Gastrocnemius medialis (tissue), 4 donors: ENCODE data around the gene F5. TPM values are rescaled to one million over a fixed set of nuclear protein-coding genes. Genes with fewer than 3 reads are reported as not detected.

Source experiments
- ATAC-seq, 2 donors: fragments of 150-250 bp; one replicate each; pipeline ENCODE4 v1.9.1; 2016
- DNase-seq, 2 donors: peaks; one replicate each; pipeline ENCODE4 v3.0.0-alpha.2; 2019
- H3K27ac ChIP-seq, 4 donors: fragments of 200-600 bp; sonication (generic); 1 replicate in 1 of 4; 2 replicates in 3 of 4; pipeline ENCODE4 v1.5.1; 2016 to 2018; ENCODE audit warnings: mild to moderate bottlenecking in 2 of 4, moderate library complexity in 1 of 4
- H3K27me3 ChIP-seq, 3 donors: fragments of 200-600 bp; sonication (generic) in 2 of 3; 1 replicate in 1 of 3; 2 replicates in 2 of 3; pipeline versions ENCODE4 v1.5.1 to v1.6.0; 2016 to 2019; ENCODE audit warnings: mild to moderate bottlenecking in 1 of 3, moderate library complexity in 1 of 3
- H3K36me3 ChIP-seq, 2 donors: fragments of 200-600 bp; sonication (generic) in 1 of 2; one replicate each; pipeline ENCODE4 v1.5.1; 2017 to 2018
- H3K4me1 ChIP-seq, 2 donors: fragments of 200-600 bp; sonication (generic) in 1 of 2; one replicate each; pipeline ENCODE4 v1.5.1; 2016 to 2017; ENCODE audit warnings: mild to moderate bottlenecking in 2 of 2
- H3K4me3 ChIP-seq, 4 donors: fragments of 200-600 bp; sonication (generic) in 3 of 4; 1 replicate in 1 of 4; 2 replicates in 3 of 4; pipeline ENCODE4 v1.5.1; 2016 to 2019; ENCODE audit warnings: mild to moderate bottlenecking in 2 of 4
- H3K9me3 ChIP-seq, 3 donors: fragments of 200-600 bp; sonication (generic) in 2 of 3; 1 replicate in 1 of 3; 2 replicates in 2 of 3; pipeline ENCODE4 v1.5.1; 2016 to 2019
- POLR2A ChIP-seq, 2 donors: fragments of 450-650 bp; IDR thresholded peaks; one replicate each; pipeline ENCODE4 v1.6.1; 2017; ENCODE audit warnings: antibody characterized with exemption in 2 of 2, mild to moderate bottlenecking in 2 of 2, moderate library complexity in 2 of 2
- in situ Hi-C, 4 donors: fragments of 200-750 bp; cut with MboI; loops; one replicate each; pipeline versions ENCODE4 v1.15.0 to v1.8.0; 2017; ENCODE audit warnings: low sequenced_read_pairs in 4 of 4
- intact Hi-C: fragments of 100-400 bp; cut with DNase I; formaldehyde crosslinking; loops from one replicate; pipeline ENCODE4 v1.15.1; 2023; ENCODE audit warnings: low total_unique reads
- total RNA-seq, 4 donors: library from RNA; depleted of rRNA; stranded (reverse); fragments of >200 nt; gene quantifications; one replicate each; pipeline versions ENCODE4 v1.1.0 to v1.2.3, GENCODE V29; 2016
- TF ChIP-seq, protein P1 (sequence below), 5 experiments: fragments of 450-650 bp in 3 of 5; fragments of 200-600 bp in 2 of 5; sonication (generic) in 2 of 5; IDR thresholded peaks in 4 of 5; conservative IDR thresholded peaks in 1 of 5; 1 replicate in 4 of 5; 2 replicates in 1 of 5; pipeline ENCODE4 v1.5.1; 2016 to 2019; ENCODE audit warnings: antibody characterized with exemption in 5 of 5, mild to moderate bottlenecking in 3 of 5, moderate library complexity in 3 of 5

The F5 gene
- total RNA-seq, 4 donors from 2014 or later = 0.07 to 0.68 (median 0.22) TPM

- TF ChIP-seq, protein P1, sequence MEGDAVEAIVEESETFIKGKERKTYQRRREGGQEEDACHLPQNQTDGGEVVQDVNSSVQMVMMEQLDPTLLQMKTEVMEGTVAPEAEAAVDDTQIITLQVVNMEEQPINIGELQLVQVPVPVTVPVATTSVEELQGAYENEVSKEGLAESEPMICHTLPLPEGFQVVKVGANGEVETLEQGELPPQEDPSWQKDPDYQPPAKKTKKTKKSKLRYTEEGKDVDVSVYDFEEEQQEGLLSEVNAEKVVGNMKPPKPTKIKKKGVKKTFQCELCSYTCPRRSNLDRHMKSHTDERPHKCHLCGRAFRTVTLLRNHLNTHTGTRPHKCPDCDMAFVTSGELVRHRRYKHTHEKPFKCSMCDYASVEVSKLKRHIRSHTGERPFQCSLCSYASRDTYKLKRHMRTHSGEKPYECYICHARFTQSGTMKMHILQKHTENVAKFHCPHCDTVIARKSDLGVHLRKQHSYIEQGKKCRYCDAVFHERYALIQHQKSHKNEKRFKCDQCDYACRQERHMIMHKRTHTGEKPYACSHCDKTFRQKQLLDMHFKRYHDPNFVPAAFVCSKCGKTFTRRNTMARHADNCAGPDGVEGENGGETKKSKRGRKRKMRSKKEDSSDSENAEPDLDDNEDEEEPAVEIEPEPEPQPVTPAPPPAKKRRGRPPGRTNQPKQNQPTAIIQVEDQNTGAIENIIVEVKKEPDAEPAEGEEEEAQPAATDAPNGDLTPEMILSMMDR (IDR thresholded peaks at IDR 0.05 in 4 of 5, conservative IDR thresholded peaks at IDR 0.05 in 1 of 5) = no peak
- no peak for TF ChIP-seq POLR2A (IDR thresholded peaks at IDR 0.05)
- Histone ChIP-seq H3K36me3 (no peaks in the 10 kb centered on the region), H3K4me3 (no peak within 1 kb of the TSS), H3K4me1 (no peaks in the 10 kb centered on the region), H3K9me3 (peaks cover 0 to 6% (median 0%) of the 10 kb centered on the region in 3 donors), H3K27me3 (no peaks in the 10 kb centered on the region), H3K27ac (no peak within 1 kb of the TSS)
- ATAC-seq (no peak), DNase-seq (no peak)
- intact Hi-C loops (no loop called here), in situ Hi-C loops (no loop called here)
Measured at GRCh38 chr1:169630006-169630405, 43.7 kb upstream of the F5 start, which contains the start of gene SELP. Gene SELP, minus strand, starts transcription at chr1:169630124. Its CDS starts 50 bp downstream, at chr1:169630074.

DNA sequence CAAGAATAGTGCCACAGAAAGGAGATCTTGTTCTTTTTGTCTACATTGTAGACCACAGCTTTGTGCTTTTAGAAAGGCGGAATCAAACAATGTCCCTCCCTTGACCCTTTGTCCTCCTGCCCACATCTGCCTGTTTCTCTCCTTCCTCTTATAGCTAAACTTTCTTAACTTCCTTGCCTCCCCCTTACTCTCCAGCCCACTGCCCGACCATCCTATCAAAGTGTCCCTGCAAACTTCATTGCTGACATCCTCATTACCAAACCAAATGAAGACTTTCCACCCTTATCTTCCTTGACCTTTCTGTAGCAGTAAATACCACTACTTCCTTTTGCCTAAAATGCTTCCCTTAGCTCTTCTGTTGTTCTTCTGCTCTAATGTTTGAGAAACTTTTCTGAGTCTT lies 38.6 kb upstream of the F5 start:
- H3K27me3 ChIP-seq = no peaks in the 10 kb centered on the region
- DNase-seq = no peak
- intact Hi-C loops = no loop called here
- H3K36me3 ChIP-seq = no peaks in the 10 kb centered on the region
- H3K27ac ChIP-seq = no peak overlapping the region
- H3K4me1 ChIP-seq = no peaks in the 10 kb centered on the region
- no peak for ATAC-seq
- TF ChIP-seq, protein P1 (IDR thresholded peaks at IDR 0.05 in 4 of 5, conservative IDR thresholded peaks at IDR 0.05 in 1 of 5) = no peak
- no peak for TF ChIP-seq POLR2A (IDR thresholded peaks at IDR 0.05)
- H3K9me3 ChIP-seq = no peaks in the 10 kb centered on the region
- no peak overlapping the region for H3K4me3 ChIP-seq
- in situ Hi-C loops = no loop called here

- Histone ChIP-seq H3K27me3 (no peaks in the 10 kb centered on the region), H3K4me1 (no peaks in the 10 kb centered on the region), H3K36me3 (no peaks in the 10 kb centered on the region), H3K27ac (no peak overlapping the region), H3K9me3 (no peaks in the 10 kb centered on the region), H3K4me3 (no peak overlapping the region)
- in situ Hi-C loops (no loop called here), intact Hi-C loops (no loop called here)
- DNase-seq (no peak), ATAC-seq (no peak)
- TF ChIP-seq POLR2A (IDR thresholded peaks at IDR 0.05) = no peak
- TF ChIP-seq, protein P1 (IDR thresholded peaks at IDR 0.05 in 4 of 5, conservative IDR thresholded peaks at IDR 0.05 in 1 of 5) = no peak
Measured at GRCh38 chr1:169624122-169624521, 37.8 kb upstream of the F5 start.

DNA sequence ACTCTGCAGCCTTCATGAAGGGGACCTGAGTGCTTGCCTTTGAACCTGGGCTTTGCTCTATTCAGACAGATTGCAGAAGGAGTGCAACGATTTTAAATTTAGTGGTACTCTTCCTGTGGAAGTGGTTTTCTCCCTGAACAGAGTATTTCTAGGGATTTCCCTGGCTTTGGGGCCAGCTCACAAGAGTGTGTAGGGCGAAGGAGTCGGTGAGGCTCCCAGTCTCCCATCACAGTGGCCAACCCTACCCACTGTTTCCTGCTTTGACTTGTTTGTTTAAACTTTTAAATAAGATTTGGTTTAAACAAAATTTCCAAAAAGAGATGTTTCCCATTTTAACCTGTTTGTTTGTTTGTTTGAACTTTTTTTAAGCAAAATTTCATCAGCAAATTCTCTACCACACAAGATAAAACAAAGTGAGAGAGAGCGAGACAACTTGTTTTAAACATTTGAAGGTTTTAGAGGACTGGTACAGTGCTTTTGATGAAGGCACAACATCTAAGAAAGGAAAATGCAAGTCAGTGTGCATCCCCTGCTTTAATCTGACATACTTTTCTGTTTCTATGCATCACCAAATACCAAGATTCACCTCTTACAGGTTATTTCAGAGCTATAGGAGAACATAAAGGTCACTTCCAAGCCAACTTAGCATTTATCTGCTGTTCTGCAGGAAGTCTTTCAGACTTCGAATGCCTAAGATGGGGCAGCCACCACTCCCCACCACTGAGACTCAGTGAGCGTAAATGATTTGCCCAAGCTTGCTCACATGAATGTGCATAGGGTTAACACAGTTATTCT lies 37.0 kb upstream of the F5 start:
- DNase-seq (no peak), ATAC-seq (no peak)
- H3K9me3 ChIP-seq = no peaks in the 10 kb centered on the region
- H3K4me1 ChIP-seq = no peaks in the 10 kb centered on the region
- H3K27ac ChIP-seq = no peak overlapping the region
- H3K27me3 ChIP-seq = no peaks in the 10 kb centered on the region
- H3K4me3 ChIP-seq = no peak overlapping the region
- H3K36me3 ChIP-seq = no peaks in the 10 kb centered on the region
- TF ChIP-seq, protein P1 (IDR thresholded peaks at IDR 0.05 in 4 of 5, conservative IDR thresholded peaks at IDR 0.05 in 1 of 5) = no peak
- TF ChIP-seq POLR2A (IDR thresholded peaks at IDR 0.05) = no peak
- in situ Hi-C loops (no loop called here), intact Hi-C loops (no loop called here)
